ENCODE data around the gene TTC38. TPM values are rescaled to one million over a fixed set of nuclear protein-coding genes. Genes with fewer than 3 reads are reported as not detected.
"Not testable (repeated sequence)": the region's sequence is repeated elsewhere in the genome, so short reads cannot be mapped to it uniquely, and the experiment has no call there.

TTC38 gene
- total RNA-seq, 1 donor from 2014 or later, result 51.4 TPM

DNA sequence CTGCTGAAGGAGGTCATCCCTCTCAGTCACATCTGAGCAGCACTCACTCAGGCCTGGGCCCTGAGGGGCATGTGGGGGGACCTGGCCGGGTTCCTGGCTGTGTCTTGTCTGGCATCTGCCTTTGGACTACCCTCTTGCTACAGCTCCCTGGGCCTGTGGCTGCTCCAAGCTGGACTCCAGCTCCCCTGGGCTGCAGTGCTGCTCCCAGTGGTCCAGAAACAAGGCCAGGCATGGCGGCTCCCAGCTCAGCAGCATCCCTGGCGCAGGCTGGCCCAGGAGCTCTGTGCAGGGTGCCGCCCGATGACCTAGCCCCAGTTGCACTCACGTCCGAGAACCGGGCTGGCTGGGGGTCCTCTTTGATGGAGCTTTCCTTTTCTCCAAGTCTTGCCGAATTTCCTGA is 23.0 kb upstream of the TTC38 start:
- no peak for DNase-seq (ENCODE audit: extremely low read depth, low read depth, low spot score)

DNA sequence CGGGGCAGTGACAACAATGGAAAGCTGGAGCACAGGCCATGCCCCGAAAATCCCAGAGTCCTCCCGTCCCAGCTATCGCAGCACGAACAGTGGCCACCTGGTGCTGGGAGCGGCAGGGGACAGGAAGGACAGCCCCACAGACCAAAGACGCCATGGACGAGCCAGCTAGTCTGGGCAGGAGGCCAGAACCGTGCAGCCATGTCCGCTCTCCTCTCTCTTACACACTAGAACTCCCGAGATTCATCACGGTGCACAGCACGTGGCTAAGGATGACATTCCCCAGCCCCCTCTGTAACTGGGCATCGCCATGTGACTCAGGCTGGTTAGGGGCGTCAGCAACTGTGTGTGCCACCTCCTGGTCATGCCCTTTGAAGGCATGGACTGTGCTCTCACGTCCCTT is 22.3 kb upstream of the TTC38 start:
- no peak for DNase-seq (ENCODE audit: extremely low read depth, low read depth, low spot score)

DNA sequence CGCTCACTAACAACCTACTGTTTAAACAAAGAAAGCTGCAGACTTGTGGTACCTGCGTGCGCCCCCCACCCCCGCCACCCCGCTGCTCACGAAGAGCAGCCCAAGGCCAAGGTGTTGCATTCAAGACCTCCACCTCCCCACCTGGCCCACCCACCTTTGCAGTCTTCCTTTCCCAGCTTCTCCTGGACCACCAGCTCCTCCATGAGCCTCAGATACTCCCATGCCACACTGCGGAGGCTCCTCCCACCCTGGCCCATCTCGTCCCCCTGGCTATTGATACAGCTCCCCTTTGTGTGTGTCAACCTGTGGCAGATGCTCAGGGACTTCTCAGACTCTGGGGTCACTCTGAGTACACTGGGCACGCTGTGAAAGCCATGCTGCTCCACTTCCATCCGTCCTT is 21.6 kb upstream of the TTC38 start:
- DNase-seq (ENCODE audit: extremely low read depth, low read depth, low spot score), result no peak

DNA sequence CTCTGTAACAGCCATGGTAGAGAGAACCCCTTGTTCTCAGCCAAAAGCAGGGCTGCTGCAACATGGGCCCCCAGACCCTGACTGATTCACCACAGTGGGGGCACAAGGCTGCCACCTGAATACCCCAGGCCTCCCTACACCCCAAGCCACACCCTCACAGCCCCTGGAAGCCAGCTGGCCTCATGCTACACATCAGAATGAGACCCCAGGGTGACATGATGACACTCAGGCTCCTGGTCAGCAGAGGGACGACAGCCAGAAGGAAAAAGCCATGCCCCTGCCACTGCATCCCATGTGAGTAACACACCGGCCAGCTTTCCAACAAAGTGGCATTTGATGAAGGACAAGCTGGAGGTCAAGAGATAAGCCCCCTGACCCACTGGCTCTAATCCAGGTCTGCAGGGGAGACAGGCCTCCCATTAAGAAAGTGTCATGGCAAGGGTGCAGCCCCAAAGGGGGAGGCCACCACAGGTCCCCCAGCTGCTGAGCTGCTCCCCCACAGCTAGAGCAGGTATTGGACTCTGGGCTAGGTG is 20.3 kb upstream of the TTC38 start:
- no peak for DNase-seq (ENCODE audit: extremely low read depth, low read depth, low spot score)

DNA sequence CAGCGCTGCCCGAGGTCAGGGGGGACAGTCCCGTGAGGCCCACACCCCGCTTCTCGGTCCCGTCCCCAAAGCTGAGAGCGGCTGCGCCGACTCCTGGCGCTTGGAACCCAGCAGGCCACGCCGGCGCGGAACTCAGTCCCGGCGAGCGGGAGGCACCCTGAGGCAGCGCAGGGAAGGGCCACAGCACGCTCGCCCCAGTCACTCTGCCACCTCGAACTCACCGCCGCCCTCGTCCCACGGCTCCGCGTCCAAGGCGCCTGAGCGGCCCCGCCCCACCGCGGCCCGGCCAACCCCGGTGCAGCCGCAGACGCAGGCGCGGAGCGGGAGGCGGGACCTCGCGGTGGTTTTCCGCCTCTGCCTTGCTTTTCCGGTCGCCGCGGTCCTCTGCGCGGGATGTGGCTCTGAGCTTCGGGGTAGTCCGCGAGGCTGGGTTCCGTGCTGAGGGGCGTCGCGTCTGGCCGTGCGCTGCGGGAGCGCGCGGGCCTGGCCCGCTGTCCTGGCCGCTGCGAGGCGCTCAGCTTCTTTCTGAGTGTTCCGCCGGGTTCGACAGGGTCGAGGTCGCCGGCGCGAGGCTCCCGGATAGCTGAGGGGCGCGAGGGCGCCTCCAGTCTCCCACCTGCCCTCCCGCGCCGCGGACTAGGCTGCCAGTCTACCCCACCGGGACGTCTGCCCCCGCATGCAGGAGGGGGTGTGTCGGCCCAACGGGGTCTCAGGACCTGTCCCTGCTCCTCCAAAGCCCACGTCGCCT is 17.6 kb upstream of the TTC38 start, which contains the start of gene CDPF1:
CDPF1 (minus strand) TSS at position 259 of the 748 bp plus-strand sequence. CDS start 2,009 bp downstream, outside the sequence.
- DNase-seq (ENCODE audit: extremely low read depth, low read depth, low spot score), result no peak

DNA sequence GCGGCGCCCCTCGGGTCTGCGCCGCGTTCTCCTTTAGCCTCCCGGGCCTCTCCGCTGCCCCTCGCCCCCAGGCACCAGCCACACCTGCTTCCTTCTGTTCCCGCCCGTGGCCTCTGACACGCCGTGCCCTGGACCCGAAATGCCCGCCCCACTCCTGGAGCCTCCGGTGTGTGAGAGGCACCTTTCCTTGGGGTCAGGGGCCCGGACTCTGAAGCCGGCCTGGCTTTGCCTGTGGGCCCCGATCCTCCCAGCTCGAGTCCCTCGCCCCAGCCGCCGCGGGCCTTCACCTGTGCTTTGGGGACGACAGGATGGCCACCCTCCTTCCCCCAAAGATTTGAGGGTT is 17.1 kb upstream of the TTC38 start:
- no peak for DNase-seq (ENCODE audit: extremely low read depth, low read depth, low spot score)

DNA sequence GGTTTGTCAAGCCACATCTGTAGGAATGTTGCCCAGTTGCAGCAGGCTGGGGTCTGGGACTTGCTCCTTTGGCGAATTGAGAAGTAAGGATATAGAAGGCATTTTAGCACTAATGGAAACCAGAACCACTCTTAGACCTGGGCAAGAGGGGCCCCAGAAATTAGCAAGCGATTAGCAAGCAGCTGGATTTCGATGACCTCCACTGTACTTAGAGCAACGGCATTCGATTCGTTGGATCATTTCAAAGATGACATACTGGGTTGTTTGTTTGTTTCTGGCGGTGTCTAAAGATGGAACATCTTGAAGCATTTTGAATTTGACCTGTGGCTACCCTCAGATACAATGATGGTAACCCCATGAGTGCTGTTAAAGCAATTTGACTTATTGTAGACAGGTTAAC is 16.5 kb upstream of the TTC38 start:
- DNase-seq (ENCODE audit: extremely low read depth, low read depth, low spot score), result no peak

DNA sequence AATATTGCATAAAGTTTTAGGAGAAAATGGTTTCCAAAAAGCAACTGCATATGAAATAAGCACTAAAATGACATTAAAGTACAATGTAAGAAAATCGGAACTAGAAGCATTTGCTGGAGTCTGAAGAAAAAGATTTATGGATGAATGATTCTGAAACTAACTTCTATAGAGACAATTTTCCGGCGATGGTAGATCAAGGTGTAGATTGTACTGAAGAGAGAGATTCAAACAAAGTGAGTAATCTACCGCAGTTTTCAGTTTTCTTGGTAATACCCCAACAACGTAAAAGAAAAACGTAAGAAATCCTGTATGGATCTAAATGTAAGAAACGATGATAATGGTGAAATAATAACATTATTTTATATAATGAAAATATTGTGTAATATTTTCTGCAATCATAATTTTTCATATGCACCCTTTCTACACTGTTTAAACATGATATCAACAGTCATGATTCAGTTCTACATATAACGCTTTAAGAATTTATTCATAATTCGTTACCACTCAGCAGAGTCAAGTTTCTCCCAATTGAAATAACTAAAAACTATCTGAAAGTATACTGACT is 15.9 kb upstream of the TTC38 start:
- no peak for DNase-seq (ENCODE audit: extremely low read depth, low read depth, low spot score)

DNA sequence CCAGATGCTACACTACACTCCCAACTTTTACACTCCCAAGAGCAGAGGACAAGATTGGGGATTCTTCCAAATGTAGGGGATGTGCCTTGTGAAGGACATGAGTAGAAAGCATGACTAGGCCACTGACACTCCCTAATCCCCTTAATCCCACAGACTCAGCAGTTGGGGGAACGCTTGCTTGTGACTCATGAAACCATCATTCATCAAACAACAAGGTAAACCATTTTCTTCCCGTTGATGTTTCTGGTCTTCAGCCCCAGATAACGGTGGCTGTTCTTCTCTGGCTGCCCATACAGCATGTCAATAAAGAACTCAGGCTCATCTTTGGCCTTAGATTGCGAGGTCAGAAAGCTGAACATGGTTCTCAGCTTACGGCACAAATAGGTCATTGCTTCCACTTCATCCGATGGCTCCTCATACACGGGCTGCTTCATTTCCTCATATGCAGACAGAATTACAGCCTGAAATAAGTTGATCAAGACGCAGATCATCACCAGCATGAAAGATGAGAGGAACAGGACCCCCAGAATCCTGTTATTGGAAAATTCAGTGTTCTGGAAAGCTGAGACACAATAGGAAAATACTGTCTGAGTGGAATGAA is 11.3 kb upstream of the TTC38 start:
- DNase-seq (ENCODE audit: extremely low read depth, low read depth, low spot score), result no peak

DNA sequence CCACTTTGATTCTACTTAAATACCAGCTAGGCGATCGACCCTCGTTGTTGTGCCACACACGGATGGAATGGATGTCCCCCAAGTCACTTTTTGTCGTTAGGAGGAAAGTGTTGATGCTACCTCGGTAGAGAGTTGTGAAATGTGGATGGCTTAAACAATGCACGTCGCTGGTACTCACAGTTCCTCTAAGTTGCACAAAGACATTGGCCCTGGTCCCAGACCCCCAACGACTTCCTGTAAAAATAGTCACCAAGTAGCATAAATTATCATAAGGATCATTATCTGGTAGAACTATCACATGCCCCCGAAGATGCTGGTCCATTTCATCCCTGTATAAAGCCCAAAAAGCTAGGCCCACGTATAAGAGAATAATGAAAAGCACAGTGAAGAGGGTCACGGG is 8.4 kb upstream of the TTC38 start:
- DNase-seq (ENCODE audit: extremely low read depth, low read depth, low spot score), result no peak

DNA sequence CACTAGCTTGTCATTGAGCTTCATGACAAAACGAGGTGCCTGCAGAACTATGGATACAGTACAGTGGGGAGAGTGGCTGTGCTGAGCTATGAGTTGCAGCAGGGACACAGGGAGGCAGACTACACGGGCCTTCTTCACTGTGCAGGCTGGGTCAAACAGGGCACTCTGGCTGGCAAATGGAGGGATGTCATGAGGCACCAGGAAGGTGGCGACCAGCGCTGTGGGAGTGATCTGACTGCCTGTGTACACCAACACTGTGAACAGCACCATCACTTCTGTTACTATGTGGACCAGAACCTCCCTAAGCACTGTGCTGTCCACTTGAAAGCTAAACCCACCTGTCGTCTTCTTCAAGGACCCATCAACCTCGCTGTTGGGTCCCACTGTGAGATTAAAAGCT is 7.8 kb upstream of the TTC38 start:
- DNase-seq (ENCODE audit: extremely low read depth, low read depth, low spot score), result no peak

DNA sequence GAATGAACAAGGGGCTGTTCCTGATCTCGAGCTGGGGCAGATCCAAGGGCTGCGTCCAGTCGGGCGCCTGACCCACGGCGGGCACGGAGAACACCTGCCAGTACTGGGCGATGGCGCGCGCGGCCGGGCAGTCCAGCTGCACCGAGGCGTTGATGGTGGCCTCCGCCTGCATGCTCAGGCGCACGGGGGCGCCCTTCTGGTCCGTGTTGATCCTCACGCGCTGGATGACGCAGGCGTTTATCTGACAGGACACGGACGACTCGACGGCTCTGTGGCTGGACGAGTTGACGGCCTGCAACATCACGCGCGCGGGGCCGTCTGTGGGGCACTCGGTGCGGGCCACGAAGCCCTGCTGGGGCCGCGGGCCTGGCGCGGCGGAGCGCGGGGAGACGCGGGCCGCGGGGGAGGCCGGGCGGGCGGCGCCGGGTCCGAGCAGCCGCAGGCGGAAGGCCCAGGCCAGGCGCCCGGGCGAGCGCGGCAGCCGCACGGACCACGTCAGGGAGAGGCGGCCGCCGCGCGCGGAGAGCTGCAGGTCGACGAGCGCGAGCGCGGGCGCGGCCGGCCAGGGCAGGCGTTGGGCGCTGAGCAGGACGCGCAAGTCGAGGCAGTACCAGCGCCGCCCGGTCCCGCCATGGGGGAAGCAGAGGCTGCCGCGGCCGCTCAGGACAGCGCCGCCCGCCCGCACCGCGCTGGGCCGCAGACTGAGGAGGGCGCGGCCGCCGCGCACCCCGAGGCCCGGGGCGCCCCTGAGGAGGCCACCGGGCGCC is 5.2 kb upstream of the TTC38 start:
- peak; percentile 23 for DNase-seq (ENCODE audit: extremely low read depth, low read depth, low spot score)

DNA sequence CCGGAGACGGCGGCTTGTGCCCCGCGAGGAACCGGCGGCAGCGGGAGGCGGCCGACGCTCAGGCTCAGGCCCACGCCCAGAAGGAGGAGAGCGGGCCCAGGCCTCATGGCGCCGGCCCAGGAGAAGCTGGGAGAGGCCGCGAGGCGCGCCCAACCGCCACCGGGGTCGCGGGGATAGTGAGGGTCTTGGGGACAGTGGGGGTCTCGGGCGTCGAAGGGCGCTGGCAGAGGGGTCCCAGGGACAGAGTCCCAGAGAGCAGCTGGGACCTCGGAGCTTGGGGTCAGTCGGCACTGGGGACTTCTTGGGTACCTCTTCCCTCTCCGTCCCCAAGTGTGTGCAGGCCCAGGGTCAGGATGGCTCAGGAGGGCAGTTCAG is 4.6 kb upstream of the TTC38 start, which contains the start of gene PKDREJ:
PKDREJ (minus strand) TSS at position 128 of the 375 bp plus-strand sequence; CDS start at position 107, 21 bp downstream.
- no peak for DNase-seq (ENCODE audit: extremely low read depth, low read depth, low spot score)

DNA sequence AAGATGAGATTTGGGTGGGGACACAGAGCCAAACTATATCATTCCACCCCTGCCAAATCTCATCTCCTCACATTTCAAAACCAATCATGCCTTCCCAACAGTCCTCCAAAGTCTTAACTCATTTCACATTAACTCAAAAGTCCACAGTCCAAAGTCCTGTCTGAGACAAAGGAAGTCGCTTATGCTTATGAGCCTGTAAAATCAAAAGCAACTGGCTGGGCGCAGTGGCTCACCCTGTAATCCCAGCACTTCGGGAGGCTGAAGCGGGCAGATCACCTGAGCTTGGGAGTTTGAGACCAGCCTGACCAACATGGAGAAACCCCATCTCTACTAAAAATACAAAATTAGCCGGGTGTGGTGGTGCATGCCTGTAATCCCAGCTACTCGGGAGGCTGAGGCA is 3.3 kb upstream of the TTC38 start:
- not testable (repeated sequence) for DNase-seq (ENCODE audit: extremely low read depth, low read depth, low spot score)

DNA sequence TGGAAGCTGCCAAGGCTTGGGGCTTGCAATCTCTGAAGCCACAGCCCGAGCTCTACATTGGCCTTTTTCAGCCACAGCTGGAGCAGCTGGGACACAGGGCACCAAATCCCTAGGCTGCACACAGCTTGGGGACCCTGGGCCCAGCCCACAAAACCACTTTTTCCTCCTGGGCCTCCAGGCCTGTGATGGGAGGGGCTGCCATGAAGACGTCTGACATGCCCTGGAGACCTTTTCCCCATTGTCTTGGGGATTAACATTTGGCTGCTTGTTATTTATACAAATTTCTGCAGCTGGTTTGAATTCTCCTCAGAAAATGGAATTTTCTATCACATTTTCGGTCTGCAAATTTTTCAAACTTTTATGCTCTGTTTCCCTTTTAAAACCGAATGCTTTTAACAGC is 2.2 kb upstream of the TTC38 start:
- not testable (repeated sequence) for DNase-seq (ENCODE audit: extremely low read depth, low read depth, low spot score)

DNA sequence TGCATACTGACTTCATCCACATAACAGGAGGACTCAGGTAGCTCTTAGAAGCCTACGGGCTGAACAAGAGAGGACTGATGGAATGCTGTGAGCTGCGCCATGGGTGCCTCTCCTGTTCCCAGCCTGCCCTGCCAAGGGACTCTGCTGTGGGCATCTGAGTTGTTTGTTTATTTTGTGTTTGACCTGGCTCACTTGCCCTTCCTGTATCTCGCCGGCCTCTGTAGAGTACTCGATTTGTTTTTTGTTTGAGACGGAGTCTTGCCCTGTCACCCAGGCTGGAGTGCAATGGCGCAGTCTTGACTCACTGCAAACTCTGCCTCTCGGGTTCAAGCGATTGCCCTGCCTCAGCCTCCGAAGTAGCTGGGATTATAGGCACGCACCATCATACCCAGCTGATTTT is 1.8 kb downstream of the TTC38 start:
- DNase-seq (ENCODE audit: extremely low read depth, low read depth, low spot score), result no peak

DNA sequence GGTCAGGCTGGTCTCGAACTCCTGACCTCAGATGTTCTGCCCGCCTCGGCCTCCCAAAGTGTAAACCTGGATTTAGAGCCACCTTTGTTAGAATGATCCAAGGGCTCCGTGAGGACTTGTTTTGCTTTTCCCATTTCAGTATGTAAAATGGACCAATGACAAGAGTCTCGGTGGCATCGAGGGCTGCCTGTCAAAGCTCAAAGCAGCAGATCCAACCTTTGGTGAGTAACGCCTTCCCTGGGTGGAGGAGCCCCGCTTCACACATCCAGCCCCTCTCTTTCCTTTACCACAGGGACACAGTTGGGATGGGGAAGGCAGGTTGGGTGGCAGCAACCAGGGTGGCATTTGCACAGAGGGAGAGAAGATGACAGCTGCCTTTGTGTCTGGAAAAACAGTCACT is 4.4 kb downstream of the TTC38 start:
- DNase-seq (ENCODE audit: extremely low read depth, low read depth, low spot score), result no peak

DNA sequence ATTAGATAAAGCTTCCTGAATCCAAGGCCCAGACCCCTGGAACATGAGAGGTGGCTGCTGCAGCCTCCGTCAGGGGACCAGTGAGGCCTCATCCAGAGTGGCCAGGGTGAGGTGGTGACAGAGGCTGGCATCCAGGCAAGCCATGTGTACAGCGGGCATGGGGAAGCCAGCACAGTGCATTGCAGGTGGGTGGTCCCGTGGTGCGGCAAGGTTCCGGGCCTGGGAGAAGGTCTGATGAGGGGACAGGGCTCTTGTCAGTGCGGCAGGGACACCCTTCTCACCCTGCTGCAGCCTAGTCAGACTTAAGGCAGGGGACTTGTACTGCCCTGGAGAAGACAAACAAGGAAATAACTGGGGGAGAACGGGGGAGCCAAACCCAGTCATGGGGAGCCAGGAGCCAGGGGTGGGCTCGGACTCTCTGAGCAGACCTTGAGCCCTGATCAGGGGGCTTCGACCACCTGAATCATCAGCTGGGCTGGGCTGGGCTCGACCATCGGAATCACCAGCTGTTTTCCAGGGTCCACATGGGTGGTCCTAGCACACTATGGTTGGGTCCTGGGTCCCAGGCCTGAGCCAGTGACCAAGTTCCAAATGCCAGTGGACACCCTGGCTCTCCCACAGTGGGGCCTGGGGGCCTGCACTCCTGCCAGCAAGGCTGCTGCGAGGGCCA is 5.1 kb downstream of the TTC38 start:
- no peak for DNase-seq (ENCODE audit: extremely low read depth, low read depth, low spot score)

DNA sequence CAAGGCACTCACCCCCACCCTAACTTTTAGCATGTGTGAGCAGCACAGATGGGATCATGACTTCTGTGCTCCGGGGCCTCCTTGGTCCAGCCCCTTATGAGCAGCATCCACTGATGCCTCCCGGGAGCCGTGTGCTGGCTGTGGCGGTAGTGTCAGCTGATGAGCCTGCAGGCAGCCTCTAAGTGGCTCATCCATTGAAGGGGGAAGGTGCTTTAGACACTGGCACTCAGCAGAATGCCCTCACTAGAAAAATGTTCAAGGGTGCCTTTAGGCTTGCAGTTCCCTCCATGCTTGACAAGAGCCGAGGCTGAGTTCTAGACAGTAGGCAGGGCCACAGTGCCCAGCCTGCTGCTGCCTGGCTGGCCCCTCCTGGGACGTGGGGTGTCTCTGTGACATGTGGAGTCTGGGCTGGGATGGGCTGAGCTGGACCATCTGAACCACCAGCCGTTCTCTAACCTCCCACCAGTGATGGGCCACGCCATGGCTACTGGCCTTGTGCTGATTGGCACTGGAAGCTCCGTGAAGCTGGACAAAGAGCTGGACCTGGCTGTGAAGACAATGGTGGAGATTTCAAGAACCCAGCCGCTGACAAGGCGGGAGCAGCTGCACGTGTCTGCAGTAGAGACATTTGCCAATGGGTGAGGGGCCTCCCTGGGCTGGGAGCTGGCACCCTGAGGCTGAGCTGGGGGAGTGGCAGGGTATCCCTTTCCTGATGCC is 5.8 kb downstream of the TTC38 start:
- DNase-seq (ENCODE audit: extremely low read depth, low read depth, low spot score), result no peak

DNA sequence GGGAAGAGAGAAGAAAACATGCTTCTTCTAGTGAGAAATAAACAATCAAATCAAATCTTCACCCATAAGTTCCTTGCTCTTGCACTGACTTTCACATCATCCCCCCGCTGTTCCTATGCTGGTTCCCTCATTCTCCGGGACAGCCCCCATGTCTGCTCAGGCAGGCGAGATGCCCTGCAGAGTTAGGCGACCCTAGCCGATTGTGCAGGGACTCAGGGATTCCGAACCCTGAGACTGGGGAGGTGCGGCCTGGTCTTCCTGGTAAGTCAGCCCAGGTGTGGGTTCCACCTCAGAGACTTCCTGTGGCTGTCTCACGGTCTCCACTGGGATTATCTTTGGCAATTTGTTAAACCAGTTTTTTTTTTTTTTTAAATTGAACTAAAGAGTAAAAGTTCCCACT is 6.6 kb downstream of the TTC38 start:
- DNase-seq (ENCODE audit: extremely low read depth, low read depth, low spot score), result no peak
